HFF-Myc (cell line): Measurements from ENCODE around the gene EXOC6B.

Experiments used
- DNase-seq: peaks from one replicate; pipeline ENCODE4 v3.0.0-alpha.2; 2011; ENCODE audit warnings: low read depth; ENCODE audit errors: extremely low read depth
- H3K4me3 ChIP-seq: replicated peaks from 2 replicates; pipeline ENCODE4 v1.5.1; 2011; ENCODE audit warnings: low read depth, mild to moderate bottlenecking, control low read depth, low read length
- TF ChIP-seq, protein P1 (sequence below): IDR thresholded peaks from 2 replicates; pipeline ENCODE4 v1.5.1; 2012; ENCODE audit warnings: mild to moderate bottlenecking, low read depth, low read length, control low read depth; ENCODE audit errors: missing control alignments

Gene EXOC6B

DNA sequence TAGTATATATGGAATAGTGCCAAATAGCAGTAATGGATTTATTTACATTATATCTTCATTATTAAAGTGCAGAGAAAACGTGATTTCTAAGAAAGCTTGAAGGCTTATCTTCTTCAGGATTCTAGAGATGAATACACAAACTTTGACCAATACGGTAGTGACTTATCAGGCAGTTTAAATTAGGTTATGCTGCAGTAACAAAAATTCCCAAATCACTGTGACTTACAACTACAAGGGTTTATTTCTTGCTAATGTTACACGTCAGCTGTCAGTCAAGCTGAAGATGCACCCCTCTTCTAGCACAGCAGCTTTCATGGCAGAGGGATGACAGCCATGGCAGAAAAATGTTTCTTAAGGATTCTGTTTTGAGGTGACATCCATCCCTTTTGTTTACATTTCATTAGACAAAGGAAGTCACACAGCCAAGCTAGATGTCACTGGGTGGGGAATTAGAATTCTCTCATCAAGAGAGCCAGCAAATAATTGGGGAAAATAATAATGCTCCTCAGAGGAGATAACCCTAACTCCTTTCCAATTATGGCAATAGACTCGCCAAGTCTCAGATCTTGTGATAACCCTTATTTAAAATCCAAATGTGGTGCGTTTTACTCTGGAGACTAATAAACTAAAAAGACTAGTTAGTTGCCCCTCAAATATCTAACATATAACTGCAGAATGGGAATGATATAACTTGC is 409.9 kb downstream of the EXOC6B start:
- no peak for DNase-seq

DNA sequence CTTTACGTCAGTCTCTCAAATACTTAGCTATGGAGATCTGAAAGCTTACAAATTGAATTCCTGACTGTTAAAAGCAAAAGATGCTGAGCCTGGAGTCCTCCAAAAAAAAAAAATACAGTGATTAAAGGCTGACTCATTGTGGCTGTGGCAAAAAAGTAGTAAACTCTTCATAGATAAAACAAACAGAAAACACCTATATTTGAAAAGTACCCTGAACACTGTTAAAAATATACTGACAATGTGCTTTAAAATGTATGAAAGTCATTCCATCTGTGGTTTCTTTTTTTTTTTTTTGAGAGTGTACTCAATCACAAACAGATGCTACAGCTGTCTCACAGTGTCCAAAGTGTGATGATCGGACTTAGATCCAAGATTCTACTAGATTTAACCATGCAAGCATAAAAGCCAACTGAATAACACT is 410.6 kb downstream of the EXOC6B start:
- peak; percentile 47 for DNase-seq
- TF ChIP-seq, protein P1, sequence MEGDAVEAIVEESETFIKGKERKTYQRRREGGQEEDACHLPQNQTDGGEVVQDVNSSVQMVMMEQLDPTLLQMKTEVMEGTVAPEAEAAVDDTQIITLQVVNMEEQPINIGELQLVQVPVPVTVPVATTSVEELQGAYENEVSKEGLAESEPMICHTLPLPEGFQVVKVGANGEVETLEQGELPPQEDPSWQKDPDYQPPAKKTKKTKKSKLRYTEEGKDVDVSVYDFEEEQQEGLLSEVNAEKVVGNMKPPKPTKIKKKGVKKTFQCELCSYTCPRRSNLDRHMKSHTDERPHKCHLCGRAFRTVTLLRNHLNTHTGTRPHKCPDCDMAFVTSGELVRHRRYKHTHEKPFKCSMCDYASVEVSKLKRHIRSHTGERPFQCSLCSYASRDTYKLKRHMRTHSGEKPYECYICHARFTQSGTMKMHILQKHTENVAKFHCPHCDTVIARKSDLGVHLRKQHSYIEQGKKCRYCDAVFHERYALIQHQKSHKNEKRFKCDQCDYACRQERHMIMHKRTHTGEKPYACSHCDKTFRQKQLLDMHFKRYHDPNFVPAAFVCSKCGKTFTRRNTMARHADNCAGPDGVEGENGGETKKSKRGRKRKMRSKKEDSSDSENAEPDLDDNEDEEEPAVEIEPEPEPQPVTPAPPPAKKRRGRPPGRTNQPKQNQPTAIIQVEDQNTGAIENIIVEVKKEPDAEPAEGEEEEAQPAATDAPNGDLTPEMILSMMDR: no peak
- no peak overlapping the region for H3K4me3 ChIP-seq

More for the DNA sequence above, 409.9 kb downstream of the EXOC6B start:
- H3K4me3 ChIP-seq: no peak overlapping the region
- TF ChIP-seq, protein P1: no peak

DNA sequence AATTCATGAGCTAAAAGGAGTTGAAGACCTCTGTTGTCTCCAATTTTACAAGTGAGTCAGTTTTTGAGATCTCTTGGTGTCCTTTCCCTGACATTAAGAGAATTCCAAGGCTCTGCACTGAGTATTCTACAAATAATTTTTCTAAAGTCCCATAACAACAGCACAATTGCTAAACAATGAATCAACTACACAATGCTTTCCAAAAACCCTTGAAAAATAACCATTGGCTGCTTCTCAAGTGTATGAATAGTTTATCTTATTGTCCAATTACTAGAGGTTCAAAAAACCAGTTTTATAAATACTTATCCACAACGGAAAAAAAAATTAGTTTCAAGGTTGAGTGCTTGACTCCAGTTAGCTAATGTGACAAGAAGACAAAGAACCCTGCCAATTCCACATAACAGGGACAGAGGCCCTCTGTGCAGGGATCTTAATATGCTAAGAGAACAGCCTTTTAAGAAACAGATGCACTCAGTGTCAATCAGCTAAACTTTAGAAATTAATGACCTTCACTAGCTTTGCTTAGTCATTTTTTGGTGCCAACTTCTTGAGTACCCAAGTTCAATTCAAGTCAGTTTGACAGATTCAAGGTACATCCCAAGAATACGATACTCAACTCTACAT is 411.6 kb downstream of the EXOC6B start:
- no peak overlapping the region for H3K4me3 ChIP-seq
- TF ChIP-seq, protein P1: no peak
- DNase-seq: no peak

DNA sequence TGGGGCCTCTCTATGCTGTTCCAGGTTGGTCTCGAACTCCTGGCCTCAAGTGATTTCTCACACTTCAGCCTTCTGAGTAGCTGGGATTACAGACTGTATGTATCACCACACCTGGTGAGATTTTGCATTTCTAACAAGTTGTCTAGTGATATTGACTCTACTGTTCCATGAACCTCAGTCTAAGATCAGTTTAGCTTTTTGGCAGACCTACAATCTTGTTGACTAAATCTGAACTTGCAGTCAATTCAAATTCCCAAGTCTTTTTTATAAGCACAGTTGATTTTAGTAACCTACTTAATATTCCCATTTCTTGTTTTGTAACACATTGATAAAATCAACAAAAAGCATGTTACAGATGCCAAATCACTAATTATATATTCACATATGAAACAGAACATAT is 412.1 kb downstream of the EXOC6B start:
- TF ChIP-seq, protein P1: no peak
- DNase-seq: no peak
- no peak overlapping the region for H3K4me3 ChIP-seq

DNA sequence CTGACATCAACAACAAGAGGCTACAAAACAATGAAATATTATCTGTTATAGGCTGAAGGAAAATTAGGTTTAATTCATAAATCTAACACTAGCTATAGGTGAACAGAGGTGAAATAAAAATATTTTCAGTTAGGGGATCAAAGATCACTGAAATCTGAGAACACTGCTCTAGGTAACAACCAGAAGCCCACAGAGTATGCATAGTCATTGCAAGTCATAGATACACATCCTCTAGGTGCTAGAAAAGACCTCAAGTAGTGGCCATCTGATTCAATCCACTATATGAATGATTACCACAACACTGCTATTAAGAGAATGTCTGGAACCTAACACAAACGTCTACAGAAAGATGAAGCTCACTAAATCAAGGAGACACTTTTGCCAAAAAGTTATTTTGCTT is 413.6 kb downstream of the EXOC6B start:
- TF ChIP-seq, protein P1: no peak
- no peak for DNase-seq
- H3K4me3 ChIP-seq: no peak overlapping the region

DNA sequence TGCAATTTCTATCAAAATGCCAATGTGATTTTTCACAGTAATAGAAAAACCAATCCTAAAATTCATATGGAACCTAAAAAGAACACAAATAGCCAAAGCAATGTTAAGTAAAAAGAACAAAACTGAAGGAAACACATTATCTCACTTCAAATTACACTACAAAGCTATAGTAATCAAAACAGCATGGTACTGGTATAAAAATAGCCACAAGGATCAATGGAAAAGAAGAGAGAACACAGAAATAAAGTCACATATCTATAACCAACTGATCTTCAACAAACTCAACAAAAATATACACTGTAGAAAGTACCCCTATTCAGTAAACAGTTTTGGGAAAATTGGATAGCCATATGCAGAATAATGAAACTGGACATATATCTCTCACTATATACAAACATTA is 426.0 kb downstream of the EXOC6B start:
- TF ChIP-seq, protein P1: no peak
- DNase-seq: no peak
- no peak overlapping the region for H3K4me3 ChIP-seq
